Suppressor macrophage (primary cell): Measurements from ENCODE around the gene CEACAM3.

Source experiments
- DNase-seq, 4 experiments: peaks; one replicate each; pipeline ENCODE4 v3.0.0-alpha.2; 2020 to 2022

Gene CEACAM3

GRCh38 chr19:41845051-41845590 is 48.7 kb downstream of the CEACAM3 start:
- no peak for DNase-seq

GRCh38 chr19:41847351-41848105 is 51.1 kb downstream of the CEACAM3 start:
- DNase-seq = no peak

GRCh38 chr19:41848666-41849065 is 52.3 kb downstream of the CEACAM3 start:
- DNase-seq = no peak

GRCh38 chr19:41849067-41849466 is 52.7 kb downstream of the CEACAM3 start:
- no peak for DNase-seq

GRCh38 chr19:41850381-41850780 is 54.0 kb downstream of the CEACAM3 start:
- DNase-seq = no peak

- no peak for DNase-seq
These were observed 55.1 kb downstream of the CEACAM3 start for GRCh38 chr19:41851456-41851855.

- DNase-seq = no peak
These were observed 57.0 kb downstream of the CEACAM3 start for GRCh38 chr19:41853344-41853743.

- DNase-seq = no peak
These were observed 57.4 kb downstream of the CEACAM3 start for GRCh38 chr19:41853768-41854167.

GRCh38 chr19:41859213-41859617 is 62.8 kb downstream of the CEACAM3 start:
- no peak for DNase-seq

- peak; percentile 99 for DNase-seq
These were observed 63.4 kb downstream of the CEACAM3 start, which contains the start of gene RPS19 for GRCh38 chr19:41859618-41860418. Gene RPS19, plus strand, starts transcription at chr19:41860255. Its CDS starts 520 bp downstream, at chr19:41860775.

- peak; percentile 15 to 32 (median 22) for DNase-seq
These were observed 64.2 kb downstream of the CEACAM3 start for GRCh38 chr19:41860419-41861115.
